ENCODE measurements around the gene CDKN2B-AS1. TPM values are rescaled to one million over a fixed set of nuclear protein-coding genes. Genes with fewer than 3 reads are reported as not detected.

The CDKN2B-AS1 gene
- total RNA-seq, 2 experiments from 2014 or later, result 0.41 to 0.81 TPM

DNA sequence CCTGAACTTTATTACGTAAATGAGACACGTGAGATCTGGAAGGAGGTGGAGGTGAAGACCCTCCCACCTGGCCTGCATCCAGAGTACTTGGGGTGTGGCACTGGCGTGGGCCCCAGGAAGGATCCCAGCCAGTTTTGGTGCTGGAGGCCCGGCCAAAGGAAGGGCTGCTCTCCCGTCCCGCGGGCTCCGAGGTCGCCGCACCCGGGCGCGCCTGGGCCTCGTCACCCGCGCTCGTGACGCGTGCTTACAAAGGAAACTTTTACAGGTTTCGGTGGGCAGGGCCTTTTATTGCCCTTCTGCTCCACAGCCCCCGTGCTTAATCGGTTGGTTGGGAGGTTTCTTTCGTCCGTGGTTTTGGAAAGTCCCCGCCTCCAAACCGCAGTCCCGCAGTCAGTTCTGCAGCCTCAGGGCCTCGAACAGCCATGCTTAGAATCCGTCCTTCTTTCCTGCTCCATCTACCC lies 29.6 kb upstream of the CDKN2B-AS1 start:
- Mint-ChIP-seq H3K4me3 (peak overlapping the region; percentile 45), H3K4me1 (ENCODE audit: low read depth) (peaks cover 7% of the 10 kb centered on the region), H3K9me3 (peaks cover 10% of the 10 kb centered on the region), H3K27me3 (peaks cover 89% of the 10 kb centered on the region), H3K36me3 (ENCODE audit: low read depth) (peaks cover 12% of the 10 kb centered on the region), H3K27ac (no peak overlapping the region)
- TF ChIP-seq, protein P1, sequence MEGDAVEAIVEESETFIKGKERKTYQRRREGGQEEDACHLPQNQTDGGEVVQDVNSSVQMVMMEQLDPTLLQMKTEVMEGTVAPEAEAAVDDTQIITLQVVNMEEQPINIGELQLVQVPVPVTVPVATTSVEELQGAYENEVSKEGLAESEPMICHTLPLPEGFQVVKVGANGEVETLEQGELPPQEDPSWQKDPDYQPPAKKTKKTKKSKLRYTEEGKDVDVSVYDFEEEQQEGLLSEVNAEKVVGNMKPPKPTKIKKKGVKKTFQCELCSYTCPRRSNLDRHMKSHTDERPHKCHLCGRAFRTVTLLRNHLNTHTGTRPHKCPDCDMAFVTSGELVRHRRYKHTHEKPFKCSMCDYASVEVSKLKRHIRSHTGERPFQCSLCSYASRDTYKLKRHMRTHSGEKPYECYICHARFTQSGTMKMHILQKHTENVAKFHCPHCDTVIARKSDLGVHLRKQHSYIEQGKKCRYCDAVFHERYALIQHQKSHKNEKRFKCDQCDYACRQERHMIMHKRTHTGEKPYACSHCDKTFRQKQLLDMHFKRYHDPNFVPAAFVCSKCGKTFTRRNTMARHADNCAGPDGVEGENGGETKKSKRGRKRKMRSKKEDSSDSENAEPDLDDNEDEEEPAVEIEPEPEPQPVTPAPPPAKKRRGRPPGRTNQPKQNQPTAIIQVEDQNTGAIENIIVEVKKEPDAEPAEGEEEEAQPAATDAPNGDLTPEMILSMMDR (IDR thresholded peaks at IDR 0.05), result no peak
- ChIA-PET POLR2A (no interaction called here), CTCF (interaction anchor here (1.7 kb wide), 1 partner anchor 153 kb away, joined by 4 read pairs; no protein-coding TSS in a partner anchor)
- peak; percentile 75 for ATAC-seq
- intact Hi-C loops (cut with micrococcal nuclease), result loop anchor here (5.0 kb wide), 1 partner anchor 42 kb away; the partner anchor contains the start of gene CDKN2B
- peak; percentile 70 for DNase-seq

DNA sequence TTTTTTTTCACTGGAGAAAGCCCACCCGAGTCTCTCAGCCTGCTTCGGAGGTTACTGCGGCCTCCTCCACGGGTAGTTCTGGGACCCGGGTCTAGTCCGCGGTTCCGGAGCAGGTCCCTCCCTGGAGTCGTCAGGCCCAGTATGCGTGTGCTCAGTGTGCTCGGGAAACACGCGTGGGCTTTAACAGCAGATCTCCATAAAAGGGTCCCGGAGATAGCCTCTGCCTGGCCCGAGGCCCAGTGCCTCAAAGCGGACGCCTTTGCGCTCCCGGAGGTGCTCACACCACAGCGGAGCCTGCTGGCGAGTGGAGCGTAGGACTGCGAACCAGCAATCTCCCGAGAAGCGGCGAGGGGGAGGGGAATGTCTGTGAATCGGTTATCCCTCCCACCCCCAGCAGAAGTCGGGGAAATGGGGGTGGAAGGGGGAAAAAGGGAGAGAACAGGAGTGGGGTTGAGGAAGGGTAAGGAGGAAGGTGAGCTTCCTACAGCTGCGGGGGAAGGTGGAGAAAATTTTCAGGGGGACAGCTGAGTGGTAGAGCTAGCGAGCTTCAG lies 29.1 kb upstream of the CDKN2B-AS1 start:
- peaks cover 90% of the 10 kb centered on the region for H3K27me3 Mint-ChIP-seq
- CTCF ChIA-PET, result interaction anchor here (0.9 to 1.2 kb wide), 2 partner anchors 43 to 488 kb away, joined by 3 to 5 read pairs; partner anchors contain the start of gene CDKN2B
- H3K27ac Mint-ChIP-seq, result no peak overlapping the region
- peaks cover 7% of the 10 kb centered on the region for H3K4me1 Mint-ChIP-seq (ENCODE audit: low read depth)
- peaks cover 14% of the 10 kb centered on the region for H3K9me3 Mint-ChIP-seq
- DNase-seq, result peak; percentile 64
- intact Hi-C loops (cut with micrococcal nuclease), result loop anchor here (5.0 kb wide), 1 partner anchor 42 kb away; the partner anchor contains the start of gene CDKN2B
- peaks cover 13% of the 10 kb centered on the region for H3K36me3 Mint-ChIP-seq (ENCODE audit: low read depth)
- peak; percentile 75 for ATAC-seq
- POLR2A ChIA-PET, result no interaction called here
- H3K4me3 Mint-ChIP-seq, result peak overlapping the region; percentile 45
- TF ChIP-seq, protein P1 (IDR thresholded peaks at IDR 0.05), result peak; percentile 18

DNA sequence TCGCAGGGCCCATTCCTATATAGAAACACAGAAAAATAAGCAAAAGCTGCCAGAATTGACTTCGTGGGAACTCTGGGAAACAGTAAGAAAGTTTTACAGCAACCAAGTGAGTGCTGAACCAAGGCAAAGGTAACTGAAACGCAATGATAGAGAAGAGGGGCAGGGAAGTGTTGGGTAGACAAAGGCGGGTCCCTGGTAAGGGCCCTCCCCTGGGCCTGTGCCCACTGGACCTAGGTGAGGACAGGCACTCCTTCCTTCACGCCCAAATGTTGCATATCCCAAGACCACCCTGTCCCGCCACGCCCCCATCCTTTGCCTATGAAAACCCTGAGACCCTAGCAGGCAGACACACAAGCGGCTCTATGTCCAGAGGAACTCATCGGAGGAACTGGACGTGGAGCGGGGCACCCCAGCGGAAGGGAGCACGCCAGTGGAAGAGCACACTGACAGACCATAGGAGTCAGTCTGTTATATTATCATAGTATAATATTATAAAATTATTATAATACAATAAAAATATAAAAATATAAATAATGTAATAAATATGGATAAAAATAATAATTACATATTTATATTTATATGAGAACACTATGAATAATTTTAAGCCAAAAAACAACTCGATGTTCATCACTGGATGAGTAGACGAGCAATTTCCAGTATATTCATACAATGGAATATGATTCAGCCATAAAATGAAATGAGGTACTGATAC lies 28.3 kb upstream of the CDKN2B-AS1 start:
- H3K4me3 Mint-ChIP-seq, result no peak overlapping the region
- ATAC-seq (no peak), DNase-seq (no peak)
- POLR2A ChIA-PET, result no interaction called here
- TF ChIP-seq, protein P1 (IDR thresholded peaks at IDR 0.05), result no peak
- peaks cover 15% of the 10 kb centered on the region for H3K36me3 Mint-ChIP-seq (ENCODE audit: low read depth)
- peaks cover 16% of the 10 kb centered on the region for H3K9me3 Mint-ChIP-seq
- H3K4me1 Mint-ChIP-seq (ENCODE audit: low read depth), result peaks cover 9% of the 10 kb centered on the region
- CTCF ChIA-PET, result interaction anchor here (0.9 to 1.2 kb wide), 2 partner anchors 42 to 487 kb away, joined by 3 to 5 read pairs; partner anchors contain the start of gene CDKN2B
- H3K27ac Mint-ChIP-seq, result no peak overlapping the region
- peaks cover 93% of the 10 kb centered on the region for H3K27me3 Mint-ChIP-seq
- intact Hi-C loops (cut with micrococcal nuclease), result loop anchor here (5.0 kb wide), 1 partner anchor 41 kb away; the partner anchor contains the start of gene CDKN2B

DNA sequence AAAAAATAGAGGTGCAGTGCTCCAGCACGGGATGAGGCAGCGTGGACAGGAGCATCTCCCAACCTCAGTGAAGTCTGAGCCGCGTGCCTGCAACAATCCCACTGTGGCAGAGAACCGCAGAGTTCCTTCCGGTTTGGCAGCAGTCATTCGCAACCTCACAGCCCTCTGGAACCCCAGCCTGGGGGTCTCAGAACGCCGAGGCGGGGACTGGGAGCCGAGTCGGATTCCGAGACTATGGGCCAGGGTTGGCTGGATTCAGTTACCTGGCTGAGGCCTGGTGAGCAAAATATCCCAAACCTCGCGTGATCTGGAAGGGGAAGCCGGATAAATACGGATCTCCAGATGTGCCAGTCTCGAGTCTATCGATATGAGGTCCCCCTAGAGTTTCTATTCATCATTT lies 27.4 kb upstream of the CDKN2B-AS1 start:
- H3K9me3 Mint-ChIP-seq, result peaks cover 15% of the 10 kb centered on the region
- intact Hi-C loops (cut with micrococcal nuclease), result loop anchor here (5.0 kb wide), 1 partner anchor 40 kb away; the partner anchor contains the start of gene CDKN2B
- peaks cover 15% of the 10 kb centered on the region for H3K36me3 Mint-ChIP-seq (ENCODE audit: low read depth)
- POLR2A ChIA-PET, result interaction anchor here (1.2 kb wide), 1 partner anchor 27 kb away, joined by 3 read pairs; the partner anchor contains the start of genes CDKN2A and CDKN2B-AS1
- ATAC-seq (no peak), DNase-seq (no peak)
- CTCF ChIA-PET, result interaction anchor here (1.0 to 3.0 kb wide), 3 partner anchors 41 to 280 kb away, joined by 3 to 23 read pairs (median 3); partner anchors contain the start of gene CDKN2B
- TF ChIP-seq, protein P1 (IDR thresholded peaks at IDR 0.05), result no peak
- no peak overlapping the region for H3K27ac Mint-ChIP-seq
- peaks cover 9% of the 10 kb centered on the region for H3K4me1 Mint-ChIP-seq (ENCODE audit: low read depth)
- peaks cover 92% of the 10 kb centered on the region for H3K27me3 Mint-ChIP-seq
- H3K4me3 Mint-ChIP-seq, result no peak overlapping the region

Data from activated CD8-positive, alpha-beta T cell treated with anti-CD3 and anti-CD28 coated beads for 36 hours (primary cell).